SK-N-SH (cell line): ENCODE measurements around the gene NRN1L. TPM values are rescaled to one million over a fixed set of nuclear protein-coding genes. Genes with fewer than 3 reads are reported as not detected.

Source experiments
- CTCF ChIA-PET: fragments of 300-600, 350-600 bp; formaldehyde crosslinking; extraction: SDS; loops from one replicate; lab custom pipeline; 2021; lab: Yijun Ruan, JAX
- POLR2A ChIA-PET: fragments of 350-600 bp; sonication (Branson Sonifier 250); formaldehyde crosslinking; extraction: SDS; loops from one replicate; lab custom pipeline; 2020; ENCODE audit warnings: antibody characterized with exemption, inconsistent platforms; lab: Yijun Ruan, JAX
- DNase-seq: peaks from one replicate; pipeline ENCODE4 v3.0.0; 2012
- H2AFZ ChIP-seq: fragments of 200-600 bp; sonication (generic); 2 replicates; pipeline ENCODE4 v1.8.1; 2016; ENCODE audit warnings: antibody characterized with exemption, mild to moderate bottlenecking, low read depth
- H3F3A ChIP-seq: fragments of 200-600 bp; sonication (generic); replicated peaks from 2 replicates; pipeline ENCODE3; 2016; ENCODE audit warnings: antibody characterized with exemption, mild to moderate bottlenecking; ENCODE audit not compliant: insufficient read depth
- H3K27ac ChIP-seq, 2 experiments: fragments of 200-500 bp in 1 of 2; fragments of 200-600 bp in 1 of 2; sonication (Bioruptor generic) in 1 of 2; sonication (generic), shearing (Covaris generic) in 1 of 2; 2 replicates each; pipeline versions ENCODE4 v1.5.1 to v1.6.1; 2014 to 2016; ENCODE audit warnings: low read depth in 2 of 2, inconsistent platforms in 1 of 2, low read length in 1 of 2, mild to moderate bottlenecking in 1 of 2, mixed read lengths in 1 of 2
- H3K27me3 ChIP-seq: fragments of 200-600 bp; sonication (generic), shearing (Covaris generic); 2 replicates; pipeline ENCODE4 v1.6.1; 2016; ENCODE audit warnings: mixed run types; ENCODE audit not compliant: insufficient read depth
- H3K36me3 ChIP-seq, 2 experiments: fragments of 200-500 bp in 1 of 2; fragments of 200-600 bp in 1 of 2; sonication (Bioruptor generic) in 1 of 2; sonication (generic) in 1 of 2; replicated peaks in 1 of 2; 2 replicates each; pipeline versions ENCODE3 to v1.5.1; 2014 to 2016; ENCODE audit warnings: low read length in 1 of 2, mild to moderate bottlenecking in 1 of 2; ENCODE audit not compliant: insufficient read depth in 2 of 2, control insufficient read depth in 1 of 2
- H3K4me1 ChIP-seq, 2 experiments: fragments of 200-500 bp in 1 of 2; fragments of 200-600 bp in 1 of 2; sonication (Bioruptor generic) in 1 of 2; sonication (generic), shearing (Covaris generic) in 1 of 2; 2 replicates each; pipeline versions ENCODE4 v1.5.1 to v1.6.1; 2014 to 2016; ENCODE audit warnings: low read depth in 1 of 2, low read length in 1 of 2, mixed run types in 1 of 2; ENCODE audit not compliant: insufficient read depth in 2 of 2, control insufficient read depth in 1 of 2
- H3K4me2 ChIP-seq: fragments of 200-600 bp; sonication (generic), shearing (Covaris generic); 2 replicates; pipeline ENCODE4 v1.6.1; 2017; ENCODE audit warnings: mixed run types
- H3K4me3 ChIP-seq, 2 experiments: fragments of 200-500 bp in 1 of 2; fragments of 200-600 bp in 1 of 2; sonication (Bioruptor generic) in 1 of 2; sonication (generic), shearing (Covaris generic) in 1 of 2; 2 replicates each; pipeline versions ENCODE4 v1.5.1 to v1.8.1; 2014 to 2016; ENCODE audit warnings: low read depth in 2 of 2, inconsistent platforms in 1 of 2, low read length in 1 of 2, mild to moderate bottlenecking in 1 of 2, mixed read lengths in 1 of 2, moderate library complexity in 1 of 2
- H3K79me2 ChIP-seq: fragments of 200-600 bp; sonication (generic); 2 replicates; pipeline ENCODE4 v1.8.1; 2017; ENCODE audit warnings: mild to moderate bottlenecking; ENCODE audit not compliant: insufficient read depth
- H3K9ac ChIP-seq: fragments of 200-600 bp; sonication (generic); 2 replicates; pipeline ENCODE4 v1.6.1; 2017; ENCODE audit warnings: mixed run types
- H3K9me2 ChIP-seq: fragments of 200-600 bp; sonication (generic); 2 replicates; pipeline ENCODE4 v1.6.1; 2017; ENCODE audit warnings: mixed run types
- H3K9me3 ChIP-seq: fragments of 200-600 bp; sonication (generic); 2 replicates; pipeline ENCODE4 v1.6.1; 2017; ENCODE audit warnings: mixed run types, mild to moderate bottlenecking, moderate library complexity
- H4K20me1 ChIP-seq: fragments of 200-600 bp; sonication (generic); 2 replicates; pipeline ENCODE4 v1.6.1; 2017; ENCODE audit warnings: mild to moderate bottlenecking, mixed run types; ENCODE audit not compliant: insufficient read depth
- ELF1 ChIP-seq: IDR thresholded peaks from 2 replicates; pipeline ENCODE4 v1.4.0; 2012
- EP300 ChIP-seq, 2 experiments: IDR thresholded peaks; 2 replicates each; pipeline versions ENCODE4 v1.4.0 to v1.6.1; 2012; ENCODE audit warnings: borderline replicate concordance in 1 of 2, low read depth in 1 of 2, low read length in 1 of 2
- EZH2phosphoT487 ChIP-seq: fragments of 200-600 bp; sonication (generic); IDR thresholded peaks from 2 replicates; pipeline ENCODE4 v1.6.1; 2017; ENCODE audit warnings: low read depth, mixed run types, mild to moderate bottlenecking, antibody characterized with exemption, moderate library complexity, borderline replicate concordance
- FOSL2 ChIP-seq: IDR thresholded peaks from 2 replicates; pipeline ENCODE4 v1.4.0; 2012; ENCODE audit warnings: low read depth, mild to moderate bottlenecking, moderate library complexity, borderline replicate concordance
- FOXJ3 ChIP-seq: sonication (generic); formaldehyde crosslinking; IDR thresholded peaks from 2 replicates; pipeline ENCODE4 v1.5.1; 2020; ENCODE audit warnings: mild to moderate bottlenecking, missing genetic modification reagents
- MAX ChIP-seq: IDR thresholded peaks from 2 replicates; pipeline ENCODE4 v1.4.0; 2012; ENCODE audit warnings: low read depth
- MEF2A ChIP-seq: IDR thresholded peaks from 2 replicates; pipeline ENCODE4 v1.4.0; 2012; ENCODE audit warnings: low read depth, borderline replicate concordance
- MXI1 ChIP-seq: IDR thresholded peaks from 2 replicates; pipeline ENCODE4 v1.6.1; 2012; ENCODE audit warnings: mild to moderate bottlenecking, low read depth, low read length, improper control_type of control experiment
- NFIC ChIP-seq: IDR thresholded peaks from 2 replicates; pipeline ENCODE4 v1.4.0; 2012; ENCODE audit warnings: borderline replicate concordance
- REST ChIP-seq: IDR thresholded peaks from 2 replicates; pipeline ENCODE4 v1.6.1; 2012; ENCODE audit warnings: mild to moderate bottlenecking, low read depth, low read length, moderate library complexity
- TAF1 ChIP-seq: IDR thresholded peaks from 2 replicates; pipeline ENCODE4 v1.6.1; 2012; ENCODE audit warnings: low read depth, mild to moderate bottlenecking, low read length, moderate library complexity, borderline replicate concordance
- TEAD4 ChIP-seq: IDR thresholded peaks from 2 replicates; pipeline ENCODE4 v1.4.0; 2012; ENCODE audit warnings: mild to moderate bottlenecking, borderline replicate concordance; ENCODE audit not compliant: insufficient read depth
- WGBS: methylation state at CpG from one replicate; pipeline ENCODE4 v1.1.6; 2017; ENCODE audit warnings: low lambda C conversion rate; 5-methylcytosine and 5-hydroxymethylcytosine counted together
- polyA plus RNA-seq, 3 experiments: library from polyadenylated mRNA; depleted of rRNA; stranded (reverse); fragments of >200 nt; gene quantifications; 2 replicates each; pipeline ENCODE4 v1.2.3, GENCODE V29; 2012
- TF ChIP-seq, protein P1 (sequence below): IDR thresholded peaks from 2 replicates; pipeline ENCODE4; 2012

Gene NRN1L
- polyA plus RNA-seq, 1 of the 3 experiments (the other 2 are of a cell fraction) = 0.41 TPM

DNA sequence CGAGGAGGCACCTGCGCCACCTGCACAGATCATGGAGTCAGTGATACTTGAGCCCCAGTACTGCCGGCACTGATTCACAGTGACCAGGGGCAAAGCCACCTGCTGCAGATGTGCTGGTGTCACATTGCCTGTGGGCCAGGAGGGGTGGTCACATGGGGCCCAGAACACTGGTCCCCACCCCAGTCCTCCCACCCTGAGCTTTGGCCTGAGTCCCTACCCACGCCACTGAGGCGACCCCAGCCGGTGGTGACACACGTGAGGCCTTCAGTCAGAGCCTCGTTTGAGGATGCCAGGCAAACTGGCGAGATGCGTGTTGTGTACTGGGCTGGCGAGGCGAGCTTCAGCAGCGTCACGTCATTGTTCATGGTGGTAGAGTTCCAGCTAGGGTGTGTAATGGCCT lies 45.5 kb downstream of the NRN1L start:
- Histone ChIP-seq H3K9ac (no peak overlapping the region), H3K9me3 (no peaks in the 10 kb centered on the region), H3K4me3 (no peak overlapping the region), H3K79me2 (no peaks in the 10 kb centered on the region), H3K4me2 (no peak overlapping the region), H3K36me3 (peaks cover 0 to 36% of the 10 kb centered on the region in 2 experiments), H3K27ac (no peak overlapping the region), H3K9me2 (no peaks in the 10 kb centered on the region), H4K20me1 (peaks cover 13% of the 10 kb centered on the region), H3F3A (no peaks in the 10 kb centered on the region), H3K4me1 (peaks cover 5 to 16% of the 10 kb centered on the region in 2 experiments; a peak in 2 of 4 replicates), H2AFZ (no peak overlapping the region), H3K27me3 (no peaks in the 10 kb centered on the region)
- no peak for DNase-seq
- WGBS = 95% methylated on average over 7 of the region's 14 CpGs
- TF ChIP-seq MAX (no peak), EP300 (IDR thresholded peaks at IDR 0.05; ENCODE audit: borderline replicate concordance in 1 of 2, low read depth in 1 of 2, low read length in 1 of 2) (no peak), FOXJ3 (CRISPR knock-in tag) (no peak), TAF1 (no peak), FOSL2 (no peak), NFIC (no peak), MEF2A (no peak), EZH2phosphoT487 (no peak)
- POLR2A ChIA-PET = no interaction called here
- CTCF ChIA-PET = interaction anchor here (1.5 to 28.1 kb wide), 5 partner anchors 11 to 114 kb away, joined by 3 to 564 read pairs (median 18); partner anchors contain the start of genes EDC4, NRN1L and PSKH1

DNA sequence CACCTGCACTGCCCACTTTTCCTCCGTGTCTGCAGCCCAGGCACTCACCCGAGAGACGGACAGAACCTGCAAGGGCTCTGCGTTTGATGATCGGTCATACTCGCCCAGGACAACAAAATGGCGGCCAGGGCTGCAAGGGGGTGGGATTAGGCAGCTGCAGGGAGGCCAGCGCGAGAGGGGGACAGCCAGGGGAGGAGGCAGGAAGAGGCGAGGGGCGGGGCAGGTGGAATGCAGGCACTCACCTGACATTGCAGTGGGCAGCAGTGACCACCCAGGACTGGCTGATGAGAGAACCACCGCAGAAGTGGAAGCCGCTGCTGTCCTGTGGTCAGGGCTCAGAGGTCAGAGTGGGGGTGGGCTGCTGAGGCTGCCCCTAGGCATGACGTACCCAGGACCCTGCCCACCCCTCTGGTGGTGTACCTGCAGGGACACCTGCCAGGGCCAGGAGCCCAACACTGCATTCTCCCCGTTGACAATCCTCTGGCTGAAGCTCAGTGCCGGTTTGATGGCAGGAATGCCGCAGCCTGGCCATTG lies 46.1 kb downstream of the NRN1L start:
- peaks cover 13% of the 10 kb centered on the region for H4K20me1 ChIP-seq
- no peaks in the 10 kb centered on the region for H3F3A ChIP-seq
- H3K36me3 ChIP-seq = peaks cover 0 to 34% of the 10 kb centered on the region in 2 experiments
- peaks cover 5 to 17% of the 10 kb centered on the region in 2 experiments; a peak in 2 of 4 replicates for H3K4me1 ChIP-seq
- H3K4me2 ChIP-seq = no peak overlapping the region
- 96% methylated on average over 15 of the region's 17 CpGs for WGBS
- no peaks in the 10 kb centered on the region for H3K9me2 ChIP-seq
- H3K9ac ChIP-seq = no peak overlapping the region
- ChIA-PET CTCF (interaction anchor here (0.8 to 28.1 kb wide), 6 partner anchors 11 to 410 kb away, joined by 3 to 564 read pairs (median 15); partner anchors contain the start of genes EDC4, NRN1L and PSKH1), POLR2A (no interaction called here)
- no peak overlapping the region for H3K4me3 ChIP-seq
- DNase-seq = no peak
- no peaks in the 10 kb centered on the region for H3K27me3 ChIP-seq
- no peaks in the 10 kb centered on the region for H3K79me2 ChIP-seq
- H3K9me3 ChIP-seq = no peaks in the 10 kb centered on the region
- no peak overlapping the region for H2AFZ ChIP-seq
- no peak overlapping the region for H3K27ac ChIP-seq
- TF ChIP-seq MXI1 (no peak), ELF1 (no peak), TEAD4 (no peak), REST (no peak)
- TF ChIP-seq, protein P1, sequence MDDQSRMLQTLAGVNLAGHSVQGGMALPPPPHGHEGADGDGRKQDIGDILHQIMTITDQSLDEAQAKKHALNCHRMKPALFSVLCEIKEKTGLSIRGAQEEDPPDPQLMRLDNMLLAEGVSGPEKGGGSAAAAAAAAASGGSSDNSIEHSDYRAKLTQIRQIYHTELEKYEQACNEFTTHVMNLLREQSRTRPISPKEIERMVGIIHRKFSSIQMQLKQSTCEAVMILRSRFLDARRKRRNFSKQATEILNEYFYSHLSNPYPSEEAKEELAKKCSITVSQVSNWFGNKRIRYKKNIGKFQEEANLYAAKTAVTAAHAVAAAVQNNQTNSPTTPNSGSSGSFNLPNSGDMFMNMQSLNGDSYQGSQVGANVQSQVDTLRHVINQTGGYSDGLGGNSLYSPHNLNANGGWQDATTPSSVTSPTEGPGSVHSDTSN = no peak
